ENCODE measurements around the gene THADA. TPM values are rescaled to one million over a fixed set of nuclear protein-coding genes. Genes with fewer than 3 reads are reported as not detected.

THADA gene
- total RNA-seq, 2 donors from 2014 or later = 14.5 to 16.1 TPM

- H3K27ac ChIP-seq = no peak overlapping the region
- no peak for DNase-seq (ENCODE audit: low spot score)
- no peaks in the 10 kb centered on the region for H3K36me3 ChIP-seq
- H3K4me3 ChIP-seq = no peak overlapping the region
- no peaks in the 10 kb centered on the region for H3K27me3 ChIP-seq
- no peak for TF ChIP-seq CTCF (IDR thresholded peaks at IDR 0.05)
- H3K9me3 ChIP-seq = no peaks in the 10 kb centered on the region
- peaks cover 0 to 10% of the 10 kb centered on the region in 2 donors for H3K4me1 ChIP-seq
Measured at GRCh38 chr2:43209204-43209717, 386.6 kb downstream of the THADA start.

- H3K27me3 ChIP-seq = no peaks in the 10 kb centered on the region
- peaks cover 0 to 10% of the 10 kb centered on the region in 2 donors for H3K4me1 ChIP-seq
- no peak overlapping the region for H3K27ac ChIP-seq
- no peak for TF ChIP-seq CTCF (IDR thresholded peaks at IDR 0.05)
- no peaks in the 10 kb centered on the region for H3K36me3 ChIP-seq
- H3K9me3 ChIP-seq = no peaks in the 10 kb centered on the region
- DNase-seq (ENCODE audit: low spot score) = no peak
- H3K4me3 ChIP-seq = no peak overlapping the region
Measured at GRCh38 chr2:43207553-43208300, 388.1 kb downstream of the THADA start.

GRCh38 chr2:43206602-43207001, 389.2 kb downstream of the THADA start:
- H3K4me1 ChIP-seq = peaks cover 0 to 10% of the 10 kb centered on the region in 2 donors
- DNase-seq (ENCODE audit: low spot score) = no peak
- TF ChIP-seq CTCF (IDR thresholded peaks at IDR 0.05) = no peak
- H3K9me3 ChIP-seq = no peaks in the 10 kb centered on the region
- no peaks in the 10 kb centered on the region for H3K36me3 ChIP-seq
- no peaks in the 10 kb centered on the region for H3K27me3 ChIP-seq
- no peak overlapping the region for H3K27ac ChIP-seq
- H3K4me3 ChIP-seq = no peak overlapping the region

- Histone ChIP-seq H3K4me3 (no peak overlapping the region), H3K4me1 (no peaks in the 10 kb centered on the region), H3K36me3 (no peaks in the 10 kb centered on the region), H3K27ac (no peak overlapping the region), H3K9me3 (no peaks in the 10 kb centered on the region), H3K27me3 (no peaks in the 10 kb centered on the region)
- TF ChIP-seq CTCF (IDR thresholded peaks at IDR 0.05) = no peak
- DNase-seq (ENCODE audit: low spot score) = no peak
Measured at GRCh38 chr2:43203373-43203772, 392.5 kb downstream of the THADA start.

- no peak for DNase-seq (ENCODE audit: low spot score)
- H3K4me1 ChIP-seq = no peaks in the 10 kb centered on the region
- TF ChIP-seq CTCF (IDR thresholded peaks at IDR 0.05) = no peak
- H3K9me3 ChIP-seq = no peaks in the 10 kb centered on the region
- no peak overlapping the region for H3K27ac ChIP-seq
- H3K36me3 ChIP-seq = no peaks in the 10 kb centered on the region
- no peak overlapping the region for H3K4me3 ChIP-seq
- no peaks in the 10 kb centered on the region for H3K27me3 ChIP-seq
Measured at GRCh38 chr2:43202289-43202688, 393.5 kb downstream of the THADA start.

Data from right atrium auricular region (tissue), 2 donors.